Measurements from ENCODE around the gene HIVEP2.
A peak's percentile ranks its signal among the peaks of the same experiment; 100 is the strongest.

Gene HIVEP2

DNA sequence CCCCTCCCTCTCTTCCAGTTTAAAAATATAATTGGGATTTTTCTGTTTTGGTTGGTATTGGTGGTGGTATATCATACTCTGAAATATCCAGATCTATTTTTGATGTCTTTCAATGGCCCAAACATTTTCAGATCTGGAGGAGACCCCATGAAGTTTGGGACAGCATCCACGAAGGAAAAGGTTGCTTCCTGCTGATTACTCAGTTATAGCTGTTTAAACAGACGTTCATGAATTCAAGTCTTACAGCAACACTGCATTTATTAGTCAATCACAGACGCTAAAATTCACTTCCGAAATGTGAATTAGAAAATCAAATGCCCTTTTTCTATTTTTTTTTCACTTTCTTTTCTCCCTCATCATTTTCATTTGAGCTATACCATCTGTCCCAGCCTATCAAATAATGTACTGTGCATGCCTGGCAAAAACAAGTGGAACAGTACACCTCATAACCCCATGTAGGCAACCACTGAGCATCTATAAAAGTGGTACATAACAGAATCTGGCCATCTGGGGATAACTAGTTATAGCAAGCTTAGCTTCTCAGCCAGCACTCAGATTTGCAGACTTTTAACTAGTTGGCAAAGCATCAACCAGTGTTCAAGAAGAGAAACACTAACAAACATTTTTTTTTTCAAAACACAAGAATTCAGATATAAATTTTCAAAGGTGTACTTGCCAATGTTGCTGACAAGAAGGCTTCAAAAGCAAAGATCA, 124.5 kb downstream of the HIVEP2 start:
- H3K27me3 Mint-ChIP-seq (ENCODE audit: low read depth) = no peaks in the 10 kb centered on the region
- H3K36me3 Mint-ChIP-seq (ENCODE audit: low read depth) = peaks cover 27% of the 10 kb centered on the region
- H3K4me3 Mint-ChIP-seq = peak overlapping the region; percentile 88
- H3K4me1 Mint-ChIP-seq (ENCODE audit: low read depth) = peaks cover 53% of the 10 kb centered on the region
- H3K27ac Mint-ChIP-seq = peak overlapping the region; percentile 97
- no peaks in the 10 kb centered on the region for H3K9me3 Mint-ChIP-seq

DNA sequence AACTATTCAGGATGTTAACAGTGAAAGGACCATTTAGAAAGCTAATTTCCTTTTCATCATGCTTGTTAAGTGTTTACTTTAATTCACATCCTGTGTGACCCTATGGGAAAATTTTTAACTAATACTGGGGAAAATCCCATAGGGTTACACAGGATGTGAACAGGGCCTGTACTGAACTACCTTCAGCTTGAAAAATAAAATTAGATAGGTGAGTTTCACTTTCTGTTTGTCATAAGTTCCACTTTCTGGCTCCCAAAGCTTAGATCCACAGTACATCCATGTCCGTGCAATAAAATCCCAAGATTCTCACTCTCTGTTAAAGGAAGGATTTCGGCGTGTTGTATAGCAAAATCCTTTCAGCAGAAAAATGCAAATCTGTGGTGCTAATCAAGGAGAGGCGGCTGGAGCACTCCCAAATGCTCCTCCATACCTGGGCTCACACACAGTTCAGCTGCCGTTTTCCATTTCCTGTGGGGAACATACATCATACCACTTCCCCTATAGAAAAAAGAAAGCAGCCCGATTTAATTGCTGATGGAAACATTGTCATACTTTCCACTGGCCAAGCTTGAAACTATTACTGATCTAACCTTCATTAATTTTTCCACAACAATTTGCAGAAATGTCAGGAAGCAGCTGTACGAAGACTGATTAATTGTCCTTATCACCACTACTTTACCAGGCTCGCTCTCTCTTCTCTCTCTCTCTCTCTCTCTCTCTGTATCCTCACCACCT, 125.2 kb downstream of the HIVEP2 start:
- Mint-ChIP-seq H3K36me3 (ENCODE audit: low read depth) (peaks cover 32% of the 10 kb centered on the region), H3K4me3 (peak overlapping the region; percentile 88), H3K9me3 (no peaks in the 10 kb centered on the region), H3K4me1 (ENCODE audit: low read depth) (peaks cover 56% of the 10 kb centered on the region), H3K27ac (peak overlapping the region; percentile 97), H3K27me3 (ENCODE audit: low read depth) (no peaks in the 10 kb centered on the region)

DNA sequence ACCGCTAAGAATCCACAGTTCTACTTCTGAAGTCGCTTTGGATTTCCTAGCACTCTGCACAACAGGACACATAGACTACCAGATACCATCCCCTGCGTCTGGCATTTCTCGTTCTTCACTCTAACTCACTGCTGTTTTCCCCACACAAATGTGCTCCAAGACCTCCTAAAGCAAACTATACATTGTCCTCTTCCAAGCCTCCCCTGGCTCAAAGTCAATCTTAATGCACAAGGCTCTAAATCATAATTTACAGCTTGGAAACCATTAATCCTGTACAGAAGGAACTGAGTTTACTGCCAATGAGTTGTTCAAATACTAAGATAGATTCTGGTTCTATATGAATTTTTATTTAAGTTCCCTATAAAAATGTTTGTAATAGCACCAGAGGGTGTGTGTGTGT, 128.5 kb downstream of the HIVEP2 start:
- H3K27me3 Mint-ChIP-seq (ENCODE audit: low read depth) = no peaks in the 10 kb centered on the region

DNA sequence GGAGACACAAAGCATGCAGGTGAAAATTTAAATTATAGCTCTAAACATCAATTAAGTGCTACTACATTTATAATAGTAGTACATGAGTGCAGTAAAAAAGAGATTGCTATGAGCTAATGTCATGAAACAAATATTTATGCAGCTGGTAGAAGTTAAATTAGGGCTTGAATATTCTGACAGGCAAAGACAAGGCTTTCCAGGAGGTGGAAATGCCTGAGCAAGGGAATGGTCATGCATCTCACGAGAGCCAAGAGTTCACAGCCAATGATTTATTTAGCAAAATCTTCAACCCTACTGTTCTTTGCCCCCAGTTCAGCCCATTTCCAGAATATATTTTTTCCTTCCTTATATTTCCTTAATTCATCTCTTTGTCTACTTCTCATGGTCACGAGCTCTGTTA, 128.9 kb downstream of the HIVEP2 start:
- Mint-ChIP-seq H3K27ac (no peak overlapping the region), H3K9me3 (no peaks in the 10 kb centered on the region), H3K27me3 (ENCODE audit: low read depth) (no peaks in the 10 kb centered on the region), H3K36me3 (ENCODE audit: low read depth) (peaks cover 27% of the 10 kb centered on the region), H3K4me1 (ENCODE audit: low read depth) (peaks cover 54% of the 10 kb centered on the region), H3K4me3 (no peak overlapping the region)

More for the DNA sequence above, 128.5 kb downstream of the HIVEP2 start:
- Mint-ChIP-seq H3K9me3 (no peaks in the 10 kb centered on the region), H3K27ac (no peak overlapping the region), H3K36me3 (ENCODE audit: low read depth) (peaks cover 27% of the 10 kb centered on the region), H3K4me1 (ENCODE audit: low read depth) (peaks cover 53% of the 10 kb centered on the region), H3K4me3 (no peak overlapping the region)

DNA sequence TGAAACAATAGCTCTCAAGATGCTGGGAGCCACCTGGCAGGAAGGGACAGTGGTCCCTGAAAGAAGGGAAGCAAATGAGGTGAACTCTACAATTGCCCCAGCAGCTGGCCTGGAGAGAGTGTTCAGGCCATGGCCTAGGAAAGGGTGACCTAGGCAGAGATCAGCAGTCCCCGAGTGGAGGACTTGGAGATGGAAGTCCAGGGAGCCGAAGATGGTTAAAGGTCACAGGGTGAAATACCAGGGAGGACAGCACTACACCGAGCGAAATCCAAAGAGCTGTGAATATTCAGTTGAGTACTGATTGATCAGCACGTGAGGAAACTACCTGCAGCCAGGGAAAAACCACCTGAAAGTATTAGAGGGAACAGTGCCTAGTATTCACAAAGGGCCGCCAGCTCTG, 133.1 kb downstream of the HIVEP2 start:
- Mint-ChIP-seq H3K27me3 (ENCODE audit: low read depth) (no peaks in the 10 kb centered on the region), H3K27ac (no peak overlapping the region), H3K36me3 (ENCODE audit: low read depth) (peaks cover 41% of the 10 kb centered on the region), H3K4me1 (ENCODE audit: low read depth) (peaks cover 36% of the 10 kb centered on the region), H3K9me3 (no peaks in the 10 kb centered on the region), H3K4me3 (no peak overlapping the region)

GRCh38 chr6:142810952-142811514, 133.9 kb downstream of the HIVEP2 start:
- Mint-ChIP-seq H3K4me1 (ENCODE audit: low read depth) (peaks cover 37% of the 10 kb centered on the region), H3K27me3 (ENCODE audit: low read depth) (no peaks in the 10 kb centered on the region), H3K27ac (peak overlapping the region; percentile 42), H3K4me3 (peak overlapping the region; percentile 64), H3K36me3 (ENCODE audit: low read depth) (peaks cover 42% of the 10 kb centered on the region), H3K9me3 (no peaks in the 10 kb centered on the region)

- H3K27ac Mint-ChIP-seq = no peak overlapping the region
- H3K36me3 Mint-ChIP-seq (ENCODE audit: low read depth) = peaks cover 43% of the 10 kb centered on the region
- peaks cover 34% of the 10 kb centered on the region for H3K4me1 Mint-ChIP-seq (ENCODE audit: low read depth)
- no peaks in the 10 kb centered on the region for H3K9me3 Mint-ChIP-seq
- H3K4me3 Mint-ChIP-seq = no peak overlapping the region
- no peaks in the 10 kb centered on the region for H3K27me3 Mint-ChIP-seq (ENCODE audit: low read depth)
Measured at GRCh38 chr6:142809947-142810346, 135.0 kb downstream of the HIVEP2 start.

DNA sequence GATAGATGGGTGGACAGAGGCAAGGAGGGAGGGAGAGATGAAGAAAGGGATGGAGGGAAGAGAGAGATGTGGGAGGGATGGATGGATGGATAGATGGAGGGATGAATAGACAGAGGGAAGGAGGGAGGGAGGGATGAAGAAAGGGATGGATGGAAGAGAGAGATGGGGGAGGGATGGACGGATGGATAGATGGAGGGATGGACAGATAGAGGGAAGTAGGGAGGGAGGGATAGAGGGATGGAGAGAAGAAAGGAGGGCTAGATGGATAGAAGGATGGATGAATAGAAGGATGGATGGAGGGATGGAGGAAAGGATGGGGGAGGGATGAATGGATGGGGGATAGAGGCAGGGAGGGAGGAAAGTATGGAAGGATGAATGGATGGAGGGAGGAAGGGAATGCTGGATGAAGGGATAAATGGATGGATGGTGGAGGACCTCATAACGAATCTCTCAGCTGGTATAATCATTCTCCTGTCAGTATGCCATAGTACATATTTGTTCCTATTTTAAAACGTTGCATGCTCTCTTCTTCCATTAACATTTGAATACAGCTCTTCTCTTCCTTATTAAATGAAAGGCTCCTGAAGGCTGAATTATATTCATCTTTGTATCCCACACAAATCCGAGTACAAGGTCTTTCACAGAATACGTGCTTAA, 136.4 kb downstream of the HIVEP2 start:
- Mint-ChIP-seq H3K36me3 (ENCODE audit: low read depth) (peaks cover 33% of the 10 kb centered on the region), H3K27me3 (ENCODE audit: low read depth) (no peaks in the 10 kb centered on the region), H3K4me3 (no peak overlapping the region), H3K9me3 (no peaks in the 10 kb centered on the region), H3K27ac (no peak overlapping the region), H3K4me1 (ENCODE audit: low read depth) (peaks cover 32% of the 10 kb centered on the region)

DNA sequence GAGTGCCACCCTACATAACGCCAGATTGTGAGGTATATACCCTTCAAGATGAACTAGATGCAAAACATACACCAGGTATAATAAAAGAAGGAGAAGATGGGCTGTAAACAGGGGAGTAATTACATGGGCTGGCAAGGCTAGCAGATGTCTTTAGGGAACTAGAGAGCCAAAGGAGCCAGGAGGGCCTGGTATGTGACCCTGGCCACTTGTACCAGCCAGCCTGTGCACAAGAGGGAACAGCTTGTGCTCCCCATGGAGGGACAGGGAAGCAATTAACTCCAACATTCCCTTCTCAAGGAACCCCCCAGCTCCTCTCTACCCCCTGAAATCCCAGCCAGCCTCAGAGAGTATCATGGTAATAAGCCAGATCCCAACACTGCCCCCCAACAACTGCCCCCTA, 139.9 kb downstream of the HIVEP2 start:
- Mint-ChIP-seq H3K36me3 (ENCODE audit: low read depth) (peaks cover 38% of the 10 kb centered on the region), H3K27me3 (ENCODE audit: low read depth) (no peaks in the 10 kb centered on the region), H3K9me3 (no peaks in the 10 kb centered on the region), H3K4me1 (ENCODE audit: low read depth) (peaks cover 32% of the 10 kb centered on the region), H3K4me3 (no peak overlapping the region), H3K27ac (no peak overlapping the region)

DNA sequence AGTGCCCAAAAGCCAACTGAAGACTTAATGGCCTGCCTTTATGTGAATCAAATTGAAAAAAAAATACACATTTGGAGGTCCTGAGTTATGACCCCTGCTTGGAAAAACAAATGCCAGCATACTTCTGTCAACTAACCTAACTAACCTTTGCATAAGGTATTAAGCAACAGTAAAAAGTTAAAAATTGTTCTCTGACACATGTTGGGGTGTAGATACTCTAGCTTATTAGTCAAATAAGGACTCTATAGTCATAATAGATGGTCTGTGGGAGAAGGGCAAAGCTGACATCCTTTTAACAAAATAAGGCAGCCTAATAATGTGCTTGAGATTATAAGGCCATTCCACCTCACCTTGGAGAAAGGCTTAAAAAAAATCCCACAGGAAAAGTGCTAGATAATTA, 140.5 kb downstream of the HIVEP2 start:
- no peak overlapping the region for H3K4me3 Mint-ChIP-seq

GRCh38 chr6:142803495-142804058, 141.4 kb downstream of the HIVEP2 start:
- Mint-ChIP-seq H3K4me3 (no peak overlapping the region), H3K36me3 (ENCODE audit: low read depth) (peaks cover 30% of the 10 kb centered on the region), H3K27ac (no peak overlapping the region), H3K27me3 (ENCODE audit: low read depth) (no peaks in the 10 kb centered on the region), H3K9me3 (no peaks in the 10 kb centered on the region), H3K4me1 (ENCODE audit: low read depth) (peaks cover 32% of the 10 kb centered on the region)

More for the DNA sequence above, 140.5 kb downstream of the HIVEP2 start:
- peaks cover 32% of the 10 kb centered on the region for H3K4me1 Mint-ChIP-seq (ENCODE audit: low read depth)
- H3K9me3 Mint-ChIP-seq = no peaks in the 10 kb centered on the region
- peaks cover 37% of the 10 kb centered on the region for H3K36me3 Mint-ChIP-seq (ENCODE audit: low read depth)
- H3K27me3 Mint-ChIP-seq (ENCODE audit: low read depth) = no peaks in the 10 kb centered on the region
- H3K27ac Mint-ChIP-seq = no peak overlapping the region

GRCh38 chr6:142803032-142803431, 141.9 kb downstream of the HIVEP2 start:
- no peaks in the 10 kb centered on the region for H3K27me3 Mint-ChIP-seq (ENCODE audit: low read depth)
- no peak overlapping the region for H3K4me3 Mint-ChIP-seq
- no peak overlapping the region for H3K27ac Mint-ChIP-seq
- peaks cover 24% of the 10 kb centered on the region for H3K36me3 Mint-ChIP-seq (ENCODE audit: low read depth)
- no peaks in the 10 kb centered on the region for H3K9me3 Mint-ChIP-seq
- H3K4me1 Mint-ChIP-seq (ENCODE audit: low read depth) = peaks cover 36% of the 10 kb centered on the region

- H3K36me3 Mint-ChIP-seq (ENCODE audit: low read depth) = peaks cover 21% of the 10 kb centered on the region
- no peaks in the 10 kb centered on the region for H3K27me3 Mint-ChIP-seq (ENCODE audit: low read depth)
- H3K27ac Mint-ChIP-seq = no peak overlapping the region
- peaks cover 34% of the 10 kb centered on the region for H3K4me1 Mint-ChIP-seq (ENCODE audit: low read depth)
- no peak overlapping the region for H3K4me3 Mint-ChIP-seq
- no peaks in the 10 kb centered on the region for H3K9me3 Mint-ChIP-seq
Measured at GRCh38 chr6:142802124-142802523, 142.9 kb downstream of the HIVEP2 start.

DNA sequence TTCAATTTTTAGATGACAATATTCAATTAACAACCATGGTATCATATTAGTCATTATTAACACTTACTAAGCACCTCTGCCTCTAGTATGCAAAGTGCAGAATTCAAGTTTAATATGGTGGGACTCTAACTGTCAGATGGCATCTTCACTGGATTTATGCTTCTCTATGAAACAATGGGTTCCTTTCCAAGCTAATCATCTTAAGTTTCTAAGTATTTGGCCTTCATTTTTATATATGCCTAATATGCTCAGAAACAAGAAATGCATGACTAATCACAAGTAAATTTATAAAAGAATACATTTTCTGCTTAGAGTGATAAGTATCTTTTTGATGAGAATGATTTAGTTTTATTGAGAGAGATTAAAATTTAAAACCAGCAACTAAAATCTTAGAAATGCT, 144.7 kb downstream of the HIVEP2 start:
- peaks cover 9% of the 10 kb centered on the region for H3K36me3 Mint-ChIP-seq (ENCODE audit: low read depth)
- H3K27me3 Mint-ChIP-seq (ENCODE audit: low read depth) = no peaks in the 10 kb centered on the region
- H3K9me3 Mint-ChIP-seq = no peaks in the 10 kb centered on the region
- H3K4me3 Mint-ChIP-seq = no peak overlapping the region
- H3K27ac Mint-ChIP-seq = no peak overlapping the region
- peaks cover 36% of the 10 kb centered on the region for H3K4me1 Mint-ChIP-seq (ENCODE audit: low read depth)
